Esophagus (tissue), 2 donors: Measurements from ENCODE around the gene ABCC10. TPM values are rescaled to one million over a fixed set of nuclear protein-coding genes. Genes with fewer than 3 reads are reported as not detected.
"Not testable (repeated sequence)": the region's sequence is repeated elsewhere in the genome, so short reads cannot be mapped to it uniquely, and the experiment has no call there.

Source experiments
- H3K27ac ChIP-seq, 2 donors: one replicate each; pipeline ENCODE4 v1.5.1; 2013; ENCODE audit warnings: low read depth in 2 of 2, mild to moderate bottlenecking in 2 of 2, inconsistent platforms in 1 of 2, low read length in 1 of 2, moderate library complexity in 1 of 2
- H3K27me3 ChIP-seq, 2 donors: one replicate each; pipeline ENCODE4 v1.6.1; 2013; ENCODE audit warnings: low read length in 2 of 2, control low read depth in 1 of 2, mild to moderate bottlenecking in 1 of 2; ENCODE audit not compliant: insufficient read depth in 2 of 2, control insufficient read depth in 1 of 2
- H3K36me3 ChIP-seq, 2 donors: one replicate each; pipeline ENCODE4 v1.6.1; 2013; ENCODE audit warnings: low read length in 1 of 2; ENCODE audit not compliant: control insufficient read depth in 2 of 2, insufficient read depth in 2 of 2
- H3K4me1 ChIP-seq, 2 donors: one replicate each; pipeline ENCODE4 v1.6.1; 2013; ENCODE audit warnings: low read length in 1 of 2; ENCODE audit not compliant: control insufficient read depth in 2 of 2, insufficient read depth in 2 of 2
- H3K4me3 ChIP-seq, 2 donors: one replicate each; pipeline ENCODE4 v1.5.1; 2013; ENCODE audit warnings: low read length in 2 of 2, mild to moderate bottlenecking in 2 of 2, low read depth in 1 of 2, moderate library complexity in 1 of 2
- H3K9me3 ChIP-seq, 2 donors: one replicate each; pipeline ENCODE4 v1.6.1; 2013; ENCODE audit warnings: mild to moderate bottlenecking in 2 of 2, low read depth in 1 of 2, low read length in 1 of 2, moderate library complexity in 1 of 2; ENCODE audit not compliant: control insufficient read depth in 2 of 2, insufficient read depth in 1 of 2
- WGBS, 2 donors: extraction: QIAGEN DNeasy Blood & Tissue Kit; methylation state at CpG; one replicate each; pipeline ENCODE4 v1.1.7; 2013; 5-methylcytosine and 5-hydroxymethylcytosine counted together
- polyA plus RNA-seq, 2 donors: library from polyadenylated mRNA; stranded (reverse); fragments of 200-250 nt; gene quantifications; one replicate each; pipeline ENCODE4 v1.2.3, GENCODE V29; 2013
- donor health status: healthy with polysubstance abuse.
- donor health status: Bipolar disorder and iron deficiency.

Gene ABCC10
- polyA plus RNA-seq, 2 donors = 13.3 to 40.6 TPM

DNA sequence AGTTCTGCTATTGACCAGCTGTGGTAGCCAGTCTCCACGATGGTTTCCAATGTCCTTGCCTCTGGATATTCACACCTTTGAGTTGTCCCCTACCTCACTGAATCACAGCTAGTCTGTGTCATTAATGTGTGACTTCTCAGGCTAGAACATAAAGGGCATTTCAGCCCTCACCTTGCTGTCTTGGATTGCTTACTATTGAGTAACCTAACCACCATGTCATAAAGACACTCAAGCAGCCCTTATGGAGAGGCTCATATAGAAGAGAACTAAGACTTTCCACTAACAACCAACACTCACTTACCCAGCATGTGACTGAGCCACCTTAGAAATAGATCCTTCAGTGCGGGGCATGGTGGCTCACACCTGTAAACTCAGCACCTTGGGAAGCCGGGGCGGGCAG lies 19.1 kb upstream of the ABCC10 start:
- H3K9me3 ChIP-seq = no peaks in the 10 kb centered on the region
- H3K27me3 ChIP-seq = no peaks in the 10 kb centered on the region
- no peaks in the 10 kb centered on the region for H3K36me3 ChIP-seq
- no peak overlapping the region for H3K4me3 ChIP-seq
- 91 to 94% methylated on average over 4 of the region's 4 CpGs for WGBS, 2 donors
- no peaks in the 10 kb centered on the region for H3K4me1 ChIP-seq
- H3K27ac ChIP-seq = no peak overlapping the region

DNA sequence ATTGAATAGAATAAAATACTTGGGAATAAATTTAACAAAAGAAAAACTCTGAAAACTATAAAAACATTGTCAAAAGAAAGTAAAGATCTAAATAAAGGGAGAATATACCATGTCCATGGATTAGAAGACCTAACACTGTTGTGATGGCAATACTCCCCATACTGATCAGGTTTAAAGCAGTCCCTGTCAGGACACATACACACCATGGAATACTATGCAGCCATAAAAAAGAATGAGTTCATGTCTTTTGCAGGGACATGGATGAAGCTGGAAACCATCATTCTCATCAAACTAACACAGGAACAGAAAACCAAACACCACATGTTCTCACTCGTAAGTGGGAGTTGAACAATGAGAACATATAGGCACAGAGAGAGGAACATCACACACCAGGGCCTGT lies 16.6 kb upstream of the ABCC10 start:
- WGBS, 2 donors = 83 to 89% methylated on average over 1 of the region's 1 CpG
- H3K36me3 ChIP-seq, H3K4me1 ChIP-seq, H3K4me3 ChIP-seq, H3K27ac ChIP-seq, H3K27me3 ChIP-seq, H3K9me3 ChIP-seq: not testable (repeated sequence)

DNA sequence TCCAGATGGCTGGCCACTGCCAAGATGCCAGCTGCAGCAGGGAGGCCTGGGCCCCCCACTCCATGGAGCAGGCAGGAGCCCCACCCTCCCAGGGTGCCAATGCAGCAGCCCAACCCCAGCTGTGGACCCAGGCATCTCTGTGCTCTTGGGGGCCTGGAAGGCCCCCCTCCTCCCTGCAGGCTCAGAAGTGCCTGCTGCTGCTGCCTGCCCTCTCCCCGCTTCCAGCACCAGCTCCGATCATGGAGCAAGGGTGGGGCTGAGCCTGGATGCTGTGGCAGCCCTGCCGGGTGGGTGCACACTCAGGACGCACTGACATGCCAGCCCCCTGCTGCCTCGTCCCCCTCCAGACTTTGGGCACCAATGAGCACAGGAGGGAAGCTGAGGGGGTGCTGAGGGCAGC lies 14.8 kb upstream of the ABCC10 start:
- Histone ChIP-seq H3K27me3 (no peaks in the 10 kb centered on the region), H3K36me3 (no peaks in the 10 kb centered on the region), H3K9me3 (no peaks in the 10 kb centered on the region), H3K4me3 (no peak overlapping the region), H3K27ac (no peak overlapping the region), H3K4me1 (no peaks in the 10 kb centered on the region)
- 66 to 74% methylated on average over 3 to 5 of the region's 5 CpGs for WGBS, 2 donors

- Histone ChIP-seq H3K4me3 (no peak overlapping the region), H3K27me3 (no peaks in the 10 kb centered on the region), H3K36me3 (no peaks in the 10 kb centered on the region), H3K9me3 (no peaks in the 10 kb centered on the region), H3K27ac (no peak overlapping the region), H3K4me1 (no peaks in the 10 kb centered on the region)
- 87 to 96% methylated on average over 2 of the region's 2 CpGs for WGBS, 2 donors
Measured at GRCh38 chr6:43413002-43413401, 14.3 kb upstream of the ABCC10 start.

DNA sequence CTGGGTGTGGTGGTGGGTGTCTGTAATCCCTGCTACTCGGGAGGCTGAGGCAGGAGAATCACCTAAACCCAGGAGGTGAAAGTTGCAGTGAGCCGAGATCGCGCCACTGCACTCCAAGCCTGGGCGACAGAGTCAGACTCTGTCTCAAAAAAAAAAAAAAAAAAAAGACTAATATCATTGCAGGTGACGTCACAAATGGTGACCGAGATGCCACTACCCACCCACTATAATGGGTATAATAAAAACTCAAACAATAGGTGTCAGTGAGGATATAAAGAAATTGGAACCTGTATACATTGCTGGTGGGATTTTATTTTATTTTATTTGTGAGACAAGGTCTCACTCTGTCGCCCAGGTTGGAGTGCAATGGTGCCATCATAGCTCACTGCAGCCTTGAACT lies 12.1 kb upstream of the ABCC10 start:
- H3K27ac ChIP-seq, H3K27me3 ChIP-seq, H3K4me3 ChIP-seq, H3K36me3 ChIP-seq, H3K9me3 ChIP-seq, H3K4me1 ChIP-seq: not testable (repeated sequence)
- 88 to 91% methylated on average over 8 of the region's 8 CpGs for WGBS, 2 donors

DNA sequence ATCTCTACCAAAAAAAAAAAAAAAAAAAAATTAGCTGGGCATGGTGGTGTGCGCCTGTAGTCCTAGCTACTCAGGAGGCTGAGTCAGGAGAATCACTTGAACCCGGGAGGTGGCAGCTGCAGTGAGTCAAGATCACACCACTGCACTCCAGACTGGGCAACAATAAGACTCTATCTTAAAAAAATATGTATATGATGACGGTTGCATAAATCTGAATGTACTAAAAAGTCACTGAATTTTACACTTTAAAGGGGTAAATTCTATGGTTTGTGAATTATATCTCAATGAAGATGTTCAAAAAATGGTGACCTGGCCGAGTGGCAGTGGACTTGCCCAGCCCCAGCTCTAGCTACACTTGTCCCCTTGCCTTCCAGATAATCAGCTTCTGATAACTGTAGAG lies 10.4 kb upstream of the ABCC10 start:
- no peak overlapping the region for H3K4me3 ChIP-seq
- WGBS, 2 donors = 85 to 87% methylated on average over 4 of the region's 4 CpGs
- H3K36me3 ChIP-seq = no peaks in the 10 kb centered on the region

DNA sequence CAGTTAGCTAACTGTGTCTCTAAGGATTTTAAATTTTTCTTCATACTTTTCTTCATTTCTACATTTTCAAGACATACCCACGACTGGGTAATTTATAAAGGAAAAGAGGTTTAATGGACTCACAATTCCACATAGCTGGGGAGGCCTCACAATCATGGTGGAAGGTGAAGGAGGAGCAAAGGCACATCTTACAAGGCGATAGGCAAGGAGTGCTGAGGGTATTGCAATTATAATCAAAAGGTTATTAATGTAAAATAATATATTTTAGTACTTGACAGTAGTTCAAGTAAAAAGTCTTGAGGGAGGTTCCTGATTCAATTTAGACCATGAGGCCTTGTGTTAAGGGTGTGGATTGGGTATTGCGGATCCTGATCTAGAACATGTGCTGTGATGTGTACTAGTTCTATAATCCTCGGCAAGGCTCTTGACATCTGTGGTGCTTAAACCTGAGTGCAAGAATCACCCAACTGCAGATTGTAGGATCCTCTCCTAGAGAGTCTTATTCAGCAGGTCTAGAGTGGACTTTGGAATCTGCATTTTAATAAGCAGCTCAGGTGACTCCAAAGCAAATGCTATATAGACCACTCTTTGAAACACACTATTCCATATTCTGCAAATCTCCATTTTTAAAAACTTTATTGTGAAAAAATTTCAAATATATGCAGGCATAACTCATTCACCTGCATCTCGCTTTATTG lies 7.2 kb upstream of the ABCC10 start:
- Histone ChIP-seq H3K27ac (no peak overlapping the region), H3K9me3 (no peaks in the 10 kb centered on the region), H3K4me3 (no peak overlapping the region), H3K27me3 (no peaks in the 10 kb centered on the region), H3K36me3 (no peaks in the 10 kb centered on the region), H3K4me1 (no peaks in the 10 kb centered on the region)
- 63 to 66% methylated on average over 5 of the region's 5 CpGs for WGBS, 2 donors

More for the DNA sequence above, 10.4 kb upstream of the ABCC10 start:
- H3K4me1 ChIP-seq = no peaks in the 10 kb centered on the region
- H3K9me3 ChIP-seq = no peaks in the 10 kb centered on the region
- H3K27ac ChIP-seq = no peak overlapping the region
- no peaks in the 10 kb centered on the region for H3K27me3 ChIP-seq

DNA sequence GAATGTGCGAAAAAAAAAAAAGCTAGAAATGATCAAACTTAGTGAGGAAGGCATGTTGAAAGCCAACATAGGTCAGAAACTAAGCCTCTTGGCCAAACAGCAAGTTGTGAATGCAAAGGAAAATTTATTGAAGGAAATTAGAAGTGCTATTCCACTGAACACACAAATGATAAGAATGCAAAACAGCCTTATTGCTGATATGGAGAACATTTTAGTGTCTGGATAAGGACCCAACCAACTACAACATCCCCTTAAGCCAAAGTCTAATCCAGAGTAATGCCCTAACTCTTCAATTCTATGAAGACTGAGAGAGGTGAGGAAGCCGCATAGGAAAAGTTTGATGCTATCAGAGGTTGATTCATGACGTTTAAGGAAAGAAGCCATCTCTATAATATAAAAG lies 5.5 kb upstream of the ABCC10 start:
- Histone ChIP-seq H3K9me3 (no peaks in the 10 kb centered on the region), H3K36me3 (no peaks in the 10 kb centered on the region), H3K4me1 (no peaks in the 10 kb centered on the region), H3K27me3 (no peaks in the 10 kb centered on the region), H3K4me3 (no peak overlapping the region), H3K27ac (no peak overlapping the region)
- 74 to 85% methylated on average over 3 of the region's 3 CpGs for WGBS, 2 donors

DNA sequence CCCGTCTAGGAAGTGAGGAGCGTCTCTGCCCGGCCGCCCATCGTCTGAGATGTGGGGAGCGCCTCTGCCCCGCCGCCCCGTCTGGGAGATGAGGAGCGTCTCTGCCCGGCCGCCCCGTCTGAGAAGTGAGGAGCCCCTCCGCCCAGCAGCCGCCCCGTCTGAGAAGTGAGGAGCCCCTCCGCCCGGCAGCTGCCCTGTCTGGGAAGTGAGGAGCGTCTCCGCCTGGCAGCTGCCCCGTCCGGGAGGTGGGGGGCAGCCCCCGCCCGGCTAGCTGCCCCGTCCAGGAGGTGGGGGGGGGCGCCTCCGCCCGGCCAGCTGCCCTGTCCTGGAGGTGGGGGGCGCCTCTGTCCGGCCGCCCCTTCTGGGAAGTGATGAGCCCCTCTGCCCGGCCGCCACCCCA lies 2.3 kb upstream of the ABCC10 start:
- not testable (repeated sequence) for H3K4me1 ChIP-seq, H3K4me3 ChIP-seq, H3K27ac ChIP-seq, H3K27me3 ChIP-seq, H3K9me3 ChIP-seq, H3K36me3 ChIP-seq
- WGBS, 2 donors = 96% methylated on average over 11 to 33 of the region's 33 CpGs

DNA sequence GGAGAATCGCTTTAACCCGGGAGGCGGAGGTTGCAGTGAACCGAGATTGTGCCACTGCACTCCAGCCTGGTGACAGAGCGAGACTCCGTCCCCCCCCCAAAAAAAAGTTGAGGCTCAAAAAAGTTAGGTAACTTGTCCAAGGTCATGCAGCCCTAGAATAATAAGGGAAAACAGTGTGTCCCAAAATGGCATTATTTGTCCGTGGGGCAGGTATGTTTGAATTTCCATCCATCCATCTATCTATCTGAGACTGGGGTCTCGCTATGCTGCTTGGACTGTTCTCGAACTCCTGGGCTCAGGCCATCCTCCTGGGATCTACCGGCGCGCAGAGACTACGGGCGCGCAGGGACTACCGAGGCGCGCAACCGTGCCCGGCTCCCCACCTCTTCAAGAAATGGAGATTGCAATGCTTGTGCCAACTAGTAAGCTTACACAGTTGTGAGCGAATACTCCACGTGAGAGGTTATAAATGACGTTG lies 374 bp upstream of the ABCC10 start:
- Histone ChIP-seq H3K9me3 (no peaks in the 10 kb centered on the region), H3K27ac (peak overlapping the region; percentile 83 to 98), H3K4me1 (peaks cover 0 to 4% of the 10 kb centered on the region in 2 donors), H3K4me3 (peak overlapping the region; percentile 71 to 87), H3K36me3 (peaks cover 0 to 1% of the 10 kb centered on the region in 2 donors), H3K27me3 (no peaks in the 10 kb centered on the region)
- 31 to 42% methylated on average over 23 of the region's 23 CpGs for WGBS, 2 donors
